Astrocyte of the spinal cord (primary cell): ENCODE data around the gene MCC.

Source experiments
- DNase-seq: peaks from one replicate; pipeline ENCODE4 v3.0.0; 2011; ENCODE audit warnings: low read depth, low spot score
- H3K4me3 ChIP-seq: 2 replicates; pipeline ENCODE4 v1.5.1; 2011; ENCODE audit warnings: low read depth, mild to moderate bottlenecking, low read length, moderate library complexity
- CTCF ChIP-seq: IDR thresholded peaks from 2 replicates; pipeline ENCODE4 v1.5.1; 2012; ENCODE audit warnings: low read depth, mild to moderate bottlenecking, low read length, inconsistent platforms
- in situ Hi-C: cut with HindIII; loops from 2 replicates; pipeline ENCODE4 v1.10.0; 2017; ENCODE audit warnings: low sequenced_read_pairs

The MCC gene

GRCh38 chr5:113373426-113373825, 114.8 kb downstream of the MCC start:
- no peak overlapping the region for H3K4me3 ChIP-seq
- no peak for TF ChIP-seq CTCF
- in situ Hi-C loops = no loop called here
- DNase-seq = no peak

DNA sequence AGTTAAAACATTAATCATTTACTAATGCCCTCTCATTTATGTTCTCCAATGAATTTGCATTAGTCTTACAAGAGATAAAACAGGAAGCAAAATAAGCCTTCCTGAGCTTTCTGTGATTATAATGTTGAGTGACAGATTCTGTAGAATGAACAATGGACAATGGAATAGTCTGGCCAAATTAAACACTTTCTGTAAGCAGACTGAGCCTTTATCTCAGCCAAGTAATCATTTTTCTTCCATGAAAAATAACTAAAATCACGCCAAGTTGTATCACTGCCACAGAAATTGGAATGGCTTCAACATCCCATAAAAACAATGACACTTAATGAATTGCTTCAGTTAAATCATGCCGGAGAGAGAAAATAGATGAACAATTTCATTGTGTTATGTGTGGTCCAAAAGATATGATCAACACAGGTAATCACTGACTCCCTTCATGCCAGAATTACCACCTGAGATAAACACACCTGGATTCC, 116.5 kb downstream of the MCC start:
- no peak for DNase-seq
- no peak for TF ChIP-seq CTCF

DNA sequence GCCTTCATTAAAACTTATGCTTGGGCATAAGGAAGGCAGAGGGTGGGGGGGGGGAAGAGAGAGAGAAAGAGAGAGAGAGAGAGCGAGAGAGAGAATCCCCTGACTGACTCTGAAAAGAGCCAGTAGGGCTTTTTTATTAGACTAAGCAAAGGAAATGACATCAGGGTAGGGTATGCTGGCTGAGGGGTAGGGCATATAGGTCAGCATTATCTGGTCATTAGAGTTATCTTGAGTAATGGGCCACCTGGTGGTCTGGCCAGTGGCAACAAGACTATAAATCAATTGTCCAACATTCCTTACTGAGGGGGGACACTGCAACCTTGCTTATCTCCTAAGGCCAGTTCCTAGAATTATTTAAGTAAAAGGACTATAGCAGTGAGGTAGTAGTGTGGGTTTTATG, 120.7 kb downstream of the MCC start:
- no peak for DNase-seq
- no peak for TF ChIP-seq CTCF
- H3K4me3 ChIP-seq = no peak overlapping the region
- in situ Hi-C loops = no loop called here

More for the DNA sequence above, 116.5 kb downstream of the MCC start:
- in situ Hi-C loops = no loop called here
- H3K4me3 ChIP-seq = no peak overlapping the region

- in situ Hi-C loops = no loop called here
- no peak overlapping the region for H3K4me3 ChIP-seq
- no peak for DNase-seq
- TF ChIP-seq CTCF = no peak
Observed at GRCh38 chr5:113364466-113364865, 123.8 kb downstream of the MCC start.

- no peak for DNase-seq
- in situ Hi-C loops = no loop called here
- H3K4me3 ChIP-seq = no peak overlapping the region
- TF ChIP-seq CTCF = no peak
Observed at GRCh38 chr5:113361701-113362100, 126.6 kb downstream of the MCC start.

DNA sequence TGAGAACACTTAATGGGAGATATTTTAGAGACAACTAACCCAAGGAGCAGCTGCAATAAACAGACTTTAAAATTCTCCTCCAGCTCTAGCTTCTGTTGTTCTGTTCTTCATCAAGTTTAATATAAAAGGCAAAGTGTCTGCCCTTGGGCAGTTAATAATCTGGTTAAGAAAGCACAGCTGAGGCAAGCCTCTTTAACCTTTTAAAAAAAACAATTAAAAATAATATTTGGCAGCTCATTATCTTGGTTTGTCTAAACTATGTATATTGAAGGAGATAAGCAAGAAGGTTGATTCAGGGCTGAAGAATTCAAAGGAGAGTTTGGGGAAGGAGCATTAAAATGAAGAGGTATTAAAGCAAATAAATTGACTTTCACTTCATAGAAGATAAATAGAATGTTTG, 128.8 kb downstream of the MCC start:
- in situ Hi-C loops = no loop called here
- no peak for DNase-seq

More for the DNA sequence above, 128.8 kb downstream of the MCC start:
- no peak for TF ChIP-seq CTCF
- no peak overlapping the region for H3K4me3 ChIP-seq
